ENCODE measurements around the gene ANKRD63.

- no peak for TF ChIP-seq EZH2 (IDR thresholded peaks at IDR 0.05; ENCODE audit: borderline replicate concordance, low read depth, low read length, severe bottlenecking)
- TF ChIP-seq CTCF (IDR thresholded peaks at IDR 0.05; ENCODE audit: borderline replicate concordance, extremely low read depth, low read length, poor library complexity, severe bottlenecking), result no peak
Observed at GRCh38 chr15:40271685-40272484, 11.0 kb downstream of the ANKRD63 start.
